H9 (cell line): Measurements from ENCODE around the gene DGKH. TPM values are rescaled to one million over a fixed set of nuclear protein-coding genes. Genes with fewer than 3 reads are reported as not detected.

Experiments used
- DNase-seq: peaks from one replicate; pipeline ENCODE4 v3.0.0-alpha.2; 2017
- H2AFZ ChIP-seq: one replicate; pipeline ENCODE4 v1.6.1; 2013; ENCODE audit warnings: mild to moderate bottlenecking, low read length, control low read depth, moderate library complexity
- H2AK5ac ChIP-seq: 2 replicates; pipeline ENCODE4 v1.6.1; 2013; ENCODE audit warnings: low read length, control low read depth, mixed read lengths; ENCODE audit not compliant: insufficient read length
- H2BK120ac ChIP-seq: one replicate; pipeline ENCODE4 v1.6.1; 2013; ENCODE audit warnings: low read depth, mild to moderate bottlenecking, low read length, control low read depth, inconsistent platforms; ENCODE audit not compliant: poor library complexity, severe bottlenecking
- H2BK12ac ChIP-seq: 2 replicates; pipeline ENCODE4 v1.6.1; 2013; ENCODE audit warnings: low read length, control low read depth, mixed read lengths, low read depth; ENCODE audit not compliant: insufficient read length
- H2BK15ac ChIP-seq: 2 replicates; pipeline ENCODE4 v1.6.1; 2013; ENCODE audit warnings: low read depth, low read length, control low read depth
- H2BK20ac ChIP-seq: one replicate; pipeline ENCODE4 v1.6.1; 2013; ENCODE audit warnings: low read depth, mild to moderate bottlenecking, low read length, control low read depth, inconsistent platforms; ENCODE audit not compliant: poor library complexity, severe bottlenecking
- H2BK5ac ChIP-seq: 2 replicates; pipeline ENCODE4 v1.6.1; 2013; ENCODE audit warnings: low read length, control low read depth, mixed read lengths; ENCODE audit not compliant: insufficient read length
- H3K14ac ChIP-seq: 2 replicates; pipeline ENCODE4 v1.6.1; 2013; ENCODE audit warnings: low read length, control low read depth; ENCODE audit not compliant: insufficient read depth
- H3K18ac ChIP-seq: 2 replicates; pipeline ENCODE4 v1.6.1; 2013; ENCODE audit warnings: low read depth, mild to moderate bottlenecking, mixed read lengths, low read length, control low read depth; ENCODE audit not compliant: insufficient read length
- H3K23ac ChIP-seq: 2 replicates; pipeline ENCODE4 v1.6.1; 2013; ENCODE audit warnings: low read length, control low read depth, mixed read lengths, low read depth; ENCODE audit not compliant: insufficient read length
- H3K23me2 ChIP-seq: 2 replicates; pipeline ENCODE4 v1.6.1; 2013; ENCODE audit warnings: low read depth, mild to moderate bottlenecking, mixed read lengths, low read length, control low read depth; ENCODE audit not compliant: insufficient read length, poor library complexity, severe bottlenecking
- H3K27ac ChIP-seq: 2 replicates; pipeline ENCODE4 v1.5.1; 2013; ENCODE audit warnings: low read length, control low read depth, mixed read lengths, low read depth; ENCODE audit not compliant: insufficient read length
- H3K27me3 ChIP-seq: 2 replicates; pipeline ENCODE4 v1.6.1; 2013; ENCODE audit warnings: low read length, control low read depth, inconsistent platforms; ENCODE audit not compliant: insufficient read depth
- H3K4ac ChIP-seq: 2 replicates; pipeline ENCODE4 v1.6.1; 2013; ENCODE audit warnings: low read depth, mild to moderate bottlenecking, control low read depth, inconsistent platforms, low read length, moderate library complexity
- H3K4me1 ChIP-seq: 2 replicates; pipeline ENCODE4 v1.6.1; 2013; ENCODE audit warnings: low read length, control low read depth, inconsistent platforms; ENCODE audit not compliant: insufficient read depth
- H3K4me2 ChIP-seq: 2 replicates; pipeline ENCODE4 v1.6.1; 2013; ENCODE audit warnings: low read length, control low read depth, mixed read lengths; ENCODE audit not compliant: insufficient read length, insufficient read depth
- H3K56ac ChIP-seq: 2 replicates; pipeline ENCODE4 v1.6.1; 2013; ENCODE audit warnings: low read depth, mild to moderate bottlenecking, mixed read lengths, low read length, control low read depth; ENCODE audit not compliant: insufficient read length
- H3K79me1 ChIP-seq: 2 replicates; pipeline ENCODE4 v1.6.1; 2013; ENCODE audit warnings: low read depth, mild to moderate bottlenecking, moderate library complexity, low read length, control low read depth, inconsistent platforms; ENCODE audit not compliant: insufficient read depth, poor library complexity, severe bottlenecking
- H3K79me2 ChIP-seq: 2 replicates; pipeline ENCODE4 v1.6.1; 2013; ENCODE audit warnings: low read length, control low read depth, inconsistent platforms; ENCODE audit not compliant: insufficient read depth
- H3K9ac ChIP-seq: 2 replicates; pipeline ENCODE4 v1.6.1; 2013; ENCODE audit warnings: low read length, control low read depth, mixed read lengths; ENCODE audit not compliant: insufficient read length; ENCODE audit errors: extremely low read depth
- H3K9me3 ChIP-seq: one replicate; pipeline ENCODE4 v1.6.1; 2013; ENCODE audit warnings: low read depth, low read length, inconsistent platforms; ENCODE audit not compliant: control insufficient read depth
- H3T11ph ChIP-seq: one replicate; pipeline ENCODE4 v1.6.1; 2013; ENCODE audit warnings: mild to moderate bottlenecking, low read length, control low read depth, inconsistent platforms
- H4K20me1 ChIP-seq: one replicate; pipeline ENCODE4 v1.6.1; 2013; ENCODE audit not compliant: control insufficient read depth, insufficient read length, insufficient read depth
- H4K5ac ChIP-seq: 2 replicates; pipeline ENCODE4 v1.6.1; 2013; ENCODE audit warnings: low read depth, mild to moderate bottlenecking, mixed read lengths, low read length, control low read depth; ENCODE audit not compliant: insufficient read length
- H4K8ac ChIP-seq: replicated peaks from 2 replicates; pipeline ENCODE4 v1.6.1; 2013; ENCODE audit warnings: low read length, control low read depth, mixed read lengths, low read depth; ENCODE audit not compliant: insufficient read length
- H4K91ac ChIP-seq: 2 replicates; pipeline ENCODE4 v1.6.1; 2013; ENCODE audit warnings: low read depth, mild to moderate bottlenecking, moderate library complexity, mixed read lengths, low read length, control low read depth; ENCODE audit not compliant: insufficient read length
- H3K27ac Mint-ChIP-seq, 3 experiments: 2 replicates in 2 of 3; 3 replicates in 1 of 3; pipeline ENCODE4 v1.8.0; 2020 to 2021; ENCODE audit warnings: mixed read lengths in 3 of 3, mild to moderate bottlenecking in 1 of 3, moderate library complexity in 1 of 3
- H3K27me3 Mint-ChIP-seq: 2 replicates; pipeline ENCODE4 v1.8.0; 2021; ENCODE audit warnings: low read depth, mild to moderate bottlenecking, moderate library complexity, mixed read lengths
- H3K36me3 Mint-ChIP-seq, 3 experiments: 2 replicates in 2 of 3; 3 replicates in 1 of 3; pipeline ENCODE4 v1.8.0; 2020 to 2021; ENCODE audit warnings: low read depth in 3 of 3, mixed read lengths in 3 of 3; ENCODE audit not compliant: insufficient read depth in 1 of 3
- H3K4me1 Mint-ChIP-seq, 2 experiments: 2 replicates each; pipeline ENCODE4 v1.8.0; 2020; ENCODE audit warnings: mixed read lengths in 2 of 2
- H3K4me3 Mint-ChIP-seq, 2 experiments: 2 replicates in 1 of 2; 3 replicates in 1 of 2; pipeline ENCODE4 v1.8.0; 2020 to 2021; ENCODE audit warnings: mild to moderate bottlenecking in 2 of 2, mixed read lengths in 2 of 2, moderate library complexity in 1 of 2
- H3K9me3 Mint-ChIP-seq, 2 experiments: 2 replicates in 1 of 2; 3 replicates in 1 of 2; pipeline ENCODE4 v1.8.0; 2020; ENCODE audit warnings: mild to moderate bottlenecking in 2 of 2, mixed read lengths in 2 of 2, moderate library complexity in 1 of 2
- WGBS: extraction: QIAGEN DNeasy Blood & Tissue Kit; methylation state at CpG from one replicate; pipeline ENCODE4 v1.1.7; 2013; ENCODE audit warnings: missing lambda C conversion rate, low lambda C conversion rate, mixed read lengths; ENCODE audit not compliant: insufficient read length; ENCODE audit errors: extremely low coverage; 5-methylcytosine and 5-hydroxymethylcytosine counted together
- total RNA-seq: library from RNA; stranded (reverse); gene quantifications from 2 replicates; pipeline ENCODE4 v1.2.1, GENCODE V29; 2021
- TF ChIP-seq, protein P1 (sequence below): fragments of 200-600 bp; sonication (generic); conservative IDR thresholded peaks from 3 replicates; pipeline ENCODE4 v1.8.0; 2021; ENCODE audit warnings: antibody characterized with exemption, mild to moderate bottlenecking

Gene DGKH
- total RNA-seq, 1 experiment from 2014 or later, result 8.6 TPM

GRCh38 chr13:42039457-42039945 is 8.9 kb upstream of the DGKH start:
- H2AK5ac ChIP-seq, result no peak overlapping the region
- H3K36me3 Mint-ChIP-seq, result peaks cover 0 to 11% (median 10%) of the 10 kb centered on the region in 3 experiments; a peak in 4 of 7 replicates
- H3K79me1 ChIP-seq, result no peaks in the 10 kb centered on the region
- H3K27me3 ChIP-seq, result peaks cover 15% of the 10 kb centered on the region; the same call in 1 of the 2 replicates
- no peak overlapping the region for H3K23ac ChIP-seq
- H3K27ac Mint-ChIP-seq, result peak overlapping the region in 1 of 3 experiments; percentile 37; a peak in 2 of 7 replicates
- no peak overlapping the region for H2BK12ac ChIP-seq
- no peak overlapping the region for H3K18ac ChIP-seq
- no peak overlapping the region for H3K4ac ChIP-seq
- H3K27me3 Mint-ChIP-seq, result peaks cover 67% of the 10 kb centered on the region
- TF ChIP-seq, protein P1, sequence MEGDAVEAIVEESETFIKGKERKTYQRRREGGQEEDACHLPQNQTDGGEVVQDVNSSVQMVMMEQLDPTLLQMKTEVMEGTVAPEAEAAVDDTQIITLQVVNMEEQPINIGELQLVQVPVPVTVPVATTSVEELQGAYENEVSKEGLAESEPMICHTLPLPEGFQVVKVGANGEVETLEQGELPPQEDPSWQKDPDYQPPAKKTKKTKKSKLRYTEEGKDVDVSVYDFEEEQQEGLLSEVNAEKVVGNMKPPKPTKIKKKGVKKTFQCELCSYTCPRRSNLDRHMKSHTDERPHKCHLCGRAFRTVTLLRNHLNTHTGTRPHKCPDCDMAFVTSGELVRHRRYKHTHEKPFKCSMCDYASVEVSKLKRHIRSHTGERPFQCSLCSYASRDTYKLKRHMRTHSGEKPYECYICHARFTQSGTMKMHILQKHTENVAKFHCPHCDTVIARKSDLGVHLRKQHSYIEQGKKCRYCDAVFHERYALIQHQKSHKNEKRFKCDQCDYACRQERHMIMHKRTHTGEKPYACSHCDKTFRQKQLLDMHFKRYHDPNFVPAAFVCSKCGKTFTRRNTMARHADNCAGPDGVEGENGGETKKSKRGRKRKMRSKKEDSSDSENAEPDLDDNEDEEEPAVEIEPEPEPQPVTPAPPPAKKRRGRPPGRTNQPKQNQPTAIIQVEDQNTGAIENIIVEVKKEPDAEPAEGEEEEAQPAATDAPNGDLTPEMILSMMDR, result no peak
- no peak overlapping the region for H2BK20ac ChIP-seq
- H4K8ac ChIP-seq, result no peak overlapping the region
- H3K9me3 Mint-ChIP-seq, result peaks cover 10 to 16% of the 10 kb centered on the region in 2 experiments
- H3K27ac ChIP-seq, result no peak overlapping the region
- H3K56ac ChIP-seq, result no peak overlapping the region
- H4K20me1 ChIP-seq, result no peaks in the 10 kb centered on the region
- no peak overlapping the region for H4K5ac ChIP-seq
- H3K4me1 Mint-ChIP-seq, result peaks cover 16% of the 10 kb centered on the region in 2 experiments
- DNase-seq, result no peak
- H3K4me2 ChIP-seq, result peak overlapping the region; percentile 94
- H2BK120ac ChIP-seq, result no peak overlapping the region
- H3K79me2 ChIP-seq, result no peaks in the 10 kb centered on the region
- no CpG with 5 or more reads among the region's 14 CpGs for WGBS
- no peak overlapping the region for H2BK15ac ChIP-seq
- peak overlapping the region; percentile 85; the same call in 1 of the 2 replicates for H3K14ac ChIP-seq
- H3K4me1 ChIP-seq, result no peaks in the 10 kb centered on the region
- no peak overlapping the region for H4K91ac ChIP-seq
- no peak overlapping the region for H3T11ph ChIP-seq
- H3K9ac ChIP-seq, result peak overlapping the region; percentile 25
- H2BK5ac ChIP-seq, result no peak overlapping the region
- H2AFZ ChIP-seq, result peak overlapping the region; percentile 92
- no peaks in the 10 kb centered on the region for H3K9me3 ChIP-seq
- H3K4me3 Mint-ChIP-seq, result peak overlapping the region; percentile 73 to 87
- H3K23me2 ChIP-seq, result peaks cover 14% of the 10 kb centered on the region
